Spinal cord (tissue), 10 donors: ENCODE measurements around the gene CDC20. TPM values are rescaled to one million over a fixed set of nuclear protein-coding genes. Genes with fewer than 3 reads are reported as not detected.

Experiments
- DNase-seq, 6 donors: peaks; one replicate each; pipeline versions ENCODE4 v3.0.0 to v3.0.0-alpha.2; 2013 to 2015; ENCODE audit warnings: low spot score in 6 of 6, low read depth in 4 of 6
- H3K27ac ChIP-seq: one replicate; pipeline ENCODE4 v1.5.1; 2013; ENCODE audit warnings: low read depth, low read length, control low read depth
- H3K27me3 ChIP-seq: one replicate; pipeline ENCODE4 v1.6.1; 2013; ENCODE audit warnings: low read length; ENCODE audit not compliant: control insufficient read depth, insufficient read depth
- H3K36me3 ChIP-seq: one replicate; pipeline ENCODE4 v1.6.1; 2013; ENCODE audit warnings: low read length; ENCODE audit not compliant: control insufficient read depth, insufficient read depth
- H3K4me1 ChIP-seq: one replicate; pipeline ENCODE4 v1.6.1; 2013; ENCODE audit warnings: low read length; ENCODE audit not compliant: control insufficient read depth, insufficient read depth
- H3K4me3 ChIP-seq: one replicate; pipeline ENCODE4 v1.5.1; 2013; ENCODE audit warnings: low read depth, low read length, control low read depth
- H3K9me3 ChIP-seq: one replicate; pipeline ENCODE4 v1.6.1; 2013; ENCODE audit warnings: low read length; ENCODE audit not compliant: control insufficient read depth, insufficient read depth
- WGBS: methylation state at CpG from one replicate; pipeline ENCODE4 v1.1.5; 2013; ENCODE audit warnings: missing lambda C conversion rate; ENCODE audit not compliant: insufficient coverage; 5-methylcytosine and 5-hydroxymethylcytosine counted together
- long read RNA-seq, 4 donors: transcript quantifications; one replicate each; lab custom pipeline, GENCODE V29; 2026
- polyA plus RNA-seq, 2 donors: library from polyadenylated mRNA; unstranded; fragments of 120-200 nt; gene quantifications; one replicate each; pipeline ENCODE4 v1.2.1, GENCODE V29; 2013; ENCODE audit not compliant: insufficient read length in 2 of 2
- total RNA-seq, 2 donors: library from RNA; depleted of rRNA in 1 of 2; stranded (reverse); fragments of 120-200 nt in 1 of 2; fragments of >200 nt in 1 of 2; gene quantifications; one replicate each; pipeline versions ENCODE4 v1.2.3 to v1.2.4, GENCODE V29; 2013 to 2014
- donor health status: healthy.

CDC20 gene
- 10 to 100 TPM; 11.1 to 16.3 TPM for total RNA-seq
- polyA plus RNA-seq, result 10 to 100 TPM; 19.5 to 21.6 TPM
- long read RNA-seq, donor 1, partial matches to known transcripts, result 0 of 5 reads
- long read RNA-seq, donor 1, other reads (novel, unspliced or antisense), result 0 of 5 reads
- long read RNA-seq, donor 2, partial matches to known transcripts, result 0 of 1 reads
- long read RNA-seq, donor 2, other reads (novel, unspliced or antisense), result 0 of 1 reads
- long read RNA-seq, donor 3, partial matches to known transcripts, result 0 of 3 reads
- long read RNA-seq, donor 3, other reads (novel, unspliced or antisense), result 0 of 3 reads
- long read RNA-seq, donor 4, transcript CDC20-202 (10 exons, 1,777 nt), result major isoform, 8 of 26 reads
- long read RNA-seq, donor 4, transcript CDC20-201 (11 exons, 1,675 nt), result minor isoform, 7 of 26 reads
- long read RNA-seq, donor 4, partial matches to known transcripts, result 8 of 26 reads
- long read RNA-seq, donor 4, other reads (novel, unspliced or antisense), result 0 of 26 reads

DNA sequence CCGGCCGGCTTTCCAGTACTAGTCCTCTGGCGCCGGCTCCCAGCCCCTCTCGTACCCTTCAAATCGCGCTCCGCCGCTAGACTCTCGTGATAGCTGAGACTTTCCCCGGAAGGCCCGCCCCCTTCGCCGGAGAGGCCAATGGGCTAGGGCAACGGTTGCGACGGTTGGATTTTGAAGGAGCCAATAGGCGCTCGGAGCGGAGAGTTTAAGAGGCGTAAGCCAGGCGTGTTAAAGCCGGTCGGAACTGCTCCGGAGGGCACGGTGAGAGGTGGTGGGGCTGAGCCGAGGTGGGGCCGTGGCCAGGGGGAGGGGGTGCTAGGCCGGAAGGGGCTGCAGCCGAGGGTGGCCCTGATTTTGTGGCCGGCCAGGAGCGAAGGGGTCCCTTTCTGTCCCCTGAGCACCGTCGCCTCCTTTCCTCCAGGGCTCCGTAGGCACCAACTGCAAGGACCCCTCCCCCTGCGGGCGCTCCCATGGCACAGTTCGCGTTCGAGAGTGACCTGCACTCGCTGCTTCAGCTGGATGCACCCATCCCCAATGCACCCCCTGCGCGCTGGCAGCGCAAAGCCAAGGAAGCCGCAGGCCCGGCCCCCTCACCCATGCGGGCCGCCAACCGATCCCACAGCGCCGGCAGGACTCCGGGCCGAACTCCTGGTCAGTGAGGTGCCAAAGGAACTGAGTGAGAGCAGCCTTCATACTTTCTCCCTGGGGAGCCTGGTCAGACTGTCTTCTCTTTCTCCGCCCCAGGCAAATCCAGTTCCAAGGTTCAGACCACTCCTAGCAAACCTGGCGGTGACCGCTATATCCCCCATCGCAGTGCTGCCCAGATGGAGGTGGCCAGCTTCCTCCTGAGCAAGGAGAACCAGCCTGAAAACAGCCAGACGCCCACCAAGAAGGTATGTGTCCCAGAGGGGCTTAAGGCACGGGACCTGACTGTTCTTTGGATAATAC lies at the start of gene CDC20:
CDC20 (plus strand) TSS at position 236 of the 948 bp plus-strand sequence; CDS start at position 471, 235 bp downstream.
- no peaks in the 10 kb centered on the region for H3K27me3 ChIP-seq
- WGBS, result under 1% methylated on average over 57 of the region's 59 CpGs
- H3K27ac ChIP-seq, result peak within 1 kb of the TSS; percentile 88
- peaks cover 29% of the 10 kb centered on the region for H3K4me1 ChIP-seq
- DNase-seq, result peak; percentile 85 to 99 (median 94)
- H3K4me3 ChIP-seq, result peak within 1 kb of the TSS; percentile 79
- peaks cover 31% of the 10 kb centered on the region for H3K36me3 ChIP-seq
- no peaks in the 10 kb centered on the region for H3K9me3 ChIP-seq

DNA sequence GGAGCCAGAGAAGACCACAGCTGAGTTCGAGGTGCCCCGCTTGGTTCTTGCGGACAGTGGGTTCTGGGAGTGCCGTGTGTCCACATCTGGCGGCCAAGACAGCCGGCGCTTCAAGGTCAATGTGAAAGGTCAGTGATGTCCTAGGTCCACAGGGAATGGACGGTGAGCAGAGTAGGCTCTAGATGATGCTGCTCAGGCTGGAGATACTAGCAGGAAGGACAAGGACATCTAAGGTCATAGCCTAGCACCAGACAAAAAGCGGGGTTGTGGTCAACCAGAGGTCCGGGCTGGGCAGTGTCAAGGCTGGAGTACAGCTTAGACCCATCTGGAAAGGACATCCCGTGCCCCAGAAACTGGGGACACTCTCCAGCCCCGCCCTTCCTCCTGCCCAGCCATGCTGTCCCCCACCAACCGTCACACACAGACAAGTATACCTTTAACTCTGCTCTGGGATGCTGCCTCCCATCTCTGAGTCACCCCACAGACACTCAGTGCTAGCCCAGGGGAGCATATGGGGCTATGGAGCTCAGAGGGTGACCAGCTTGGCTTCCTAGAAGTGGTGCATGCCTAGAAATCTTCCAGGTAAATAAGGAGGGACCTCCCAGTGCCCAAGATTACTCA lies 49.3 kb upstream of the CDC20 start:
- Histone ChIP-seq H3K27me3 (no peaks in the 10 kb centered on the region), H3K36me3 (peaks cover 3% of the 10 kb centered on the region), H3K27ac (no peak overlapping the region), H3K4me3 (no peak overlapping the region), H3K4me1 (peaks cover 6% of the 10 kb centered on the region), H3K9me3 (no peaks in the 10 kb centered on the region)
- no peak for DNase-seq
- WGBS, result 96% methylated on average over 12 of the region's 13 CpGs

DNA sequence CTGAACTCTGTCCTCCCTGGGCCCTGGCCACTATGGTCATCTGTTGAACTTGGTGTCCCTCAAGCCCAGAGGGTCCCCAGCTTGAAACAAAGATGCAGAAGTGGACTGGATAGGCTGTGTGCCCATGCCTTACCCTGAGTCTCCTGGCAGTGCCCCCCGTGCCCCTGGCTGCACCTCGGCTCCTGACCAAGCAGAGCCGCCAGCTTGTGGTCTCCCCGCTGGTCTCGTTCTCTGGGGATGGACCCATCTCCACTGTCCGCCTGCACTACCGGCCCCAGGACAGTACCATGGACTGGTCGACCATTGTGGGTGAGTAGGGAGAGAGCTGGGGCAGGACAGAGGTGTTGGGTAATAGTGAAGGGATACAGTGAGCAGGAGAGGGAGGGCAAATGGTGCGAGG lies 47.3 kb upstream of the CDC20 start:
- H3K27me3 ChIP-seq, result no peaks in the 10 kb centered on the region
- no peak for DNase-seq
- H3K4me1 ChIP-seq, result peaks cover 13% of the 10 kb centered on the region
- H3K36me3 ChIP-seq, result peaks cover 3% of the 10 kb centered on the region
- H3K4me3 ChIP-seq, result no peak overlapping the region
- H3K9me3 ChIP-seq, result no peaks in the 10 kb centered on the region
- 95% methylated on average over 9 of the region's 9 CpGs for WGBS
- H3K27ac ChIP-seq, result no peak overlapping the region

DNA sequence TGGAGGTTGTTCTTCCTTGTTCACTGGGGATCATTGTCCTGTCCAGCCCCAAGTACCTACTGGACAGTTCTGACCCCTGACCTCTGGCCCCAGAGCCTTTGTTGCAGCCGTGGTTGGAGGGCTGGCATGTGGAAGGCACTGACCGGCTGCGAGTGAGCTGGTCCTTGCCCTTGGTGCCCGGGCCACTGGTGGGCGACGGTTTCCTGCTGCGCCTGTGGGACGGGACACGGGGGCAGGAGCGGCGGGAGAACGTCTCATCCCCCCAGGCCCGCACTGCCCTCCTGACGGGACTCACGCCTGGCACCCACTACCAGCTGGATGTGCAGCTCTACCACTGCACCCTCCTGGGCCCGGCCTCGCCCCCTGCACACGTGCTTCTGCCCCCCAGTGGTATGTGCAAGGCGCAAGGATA lies 46.6 kb upstream of the CDC20 start:
- no peaks in the 10 kb centered on the region for H3K9me3 ChIP-seq
- H3K27ac ChIP-seq, result no peak overlapping the region
- H3K27me3 ChIP-seq, result no peaks in the 10 kb centered on the region
- H3K36me3 ChIP-seq, result peaks cover 3% of the 10 kb centered on the region
- H3K4me3 ChIP-seq, result no peak overlapping the region
- DNase-seq, result no peak
- peaks cover 10% of the 10 kb centered on the region for H3K4me1 ChIP-seq
- 90% methylated on average over 19 of the region's 19 CpGs for WGBS

DNA sequence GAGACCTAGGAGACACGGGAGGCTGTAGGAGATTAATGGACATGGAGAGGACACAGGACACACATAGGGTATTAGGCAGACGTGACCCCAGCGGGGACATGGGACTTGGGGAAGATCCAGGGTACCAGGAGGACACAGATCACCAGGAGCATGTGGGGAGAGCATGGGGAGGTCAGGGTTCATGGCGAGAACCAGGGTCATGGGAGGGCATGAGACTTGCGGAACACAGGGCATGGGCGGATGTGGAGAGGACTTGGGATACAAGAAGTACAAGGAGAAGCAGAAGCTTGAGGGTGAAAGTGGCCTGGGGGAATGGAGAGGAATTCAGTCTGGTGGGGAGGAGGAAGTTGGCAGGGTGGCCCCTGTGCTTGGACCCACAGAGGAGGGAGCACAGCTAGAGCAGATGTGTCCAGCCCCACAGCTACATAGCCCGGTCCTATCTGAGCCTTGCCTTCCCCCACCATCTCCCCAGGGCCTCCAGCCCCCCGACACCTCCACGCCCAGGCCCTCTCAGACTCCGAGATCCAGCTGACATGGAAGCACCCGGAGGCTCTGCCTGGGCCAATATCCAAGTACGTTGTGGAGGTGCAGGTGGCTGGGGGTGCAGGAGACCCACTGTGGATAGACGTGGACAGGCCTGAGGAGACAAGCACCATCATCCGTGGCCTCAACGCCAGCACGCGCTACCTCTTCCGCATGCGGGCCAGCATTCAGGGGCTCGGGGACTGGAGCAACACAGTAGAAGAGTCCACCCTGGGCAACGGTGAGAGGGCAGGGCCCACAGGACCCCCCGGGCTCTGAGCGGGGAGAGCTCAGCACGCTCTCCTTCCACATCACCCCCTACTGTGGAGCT lies 45.9 kb upstream of the CDC20 start:
- peaks cover 3% of the 10 kb centered on the region for H3K36me3 ChIP-seq
- no peaks in the 10 kb centered on the region for H3K27me3 ChIP-seq
- H3K27ac ChIP-seq, result no peak overlapping the region
- H3K4me3 ChIP-seq, result no peak overlapping the region
- WGBS, result 91% methylated on average over 23 of the region's 24 CpGs
- peaks cover 12% of the 10 kb centered on the region for H3K4me1 ChIP-seq
- DNase-seq, result no peak
- no peaks in the 10 kb centered on the region for H3K9me3 ChIP-seq

DNA sequence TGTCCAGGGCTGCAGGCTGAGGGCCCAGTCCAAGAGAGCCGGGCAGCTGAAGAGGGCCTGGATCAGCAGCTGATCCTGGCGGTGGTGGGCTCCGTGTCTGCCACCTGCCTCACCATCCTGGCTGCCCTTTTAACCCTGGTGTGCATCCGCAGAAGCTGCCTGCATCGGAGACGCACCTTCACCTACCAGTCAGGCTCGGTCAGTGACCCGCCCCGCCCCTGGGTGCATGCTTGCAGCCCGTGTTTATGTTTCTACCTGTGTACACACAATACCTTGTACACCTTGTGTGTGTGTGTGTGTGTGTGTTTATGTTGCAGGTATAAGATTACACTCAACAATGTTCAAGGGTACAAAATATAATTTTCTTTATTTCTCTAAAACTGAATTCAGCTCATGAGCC lies 45.0 kb upstream of the CDC20 start:
- no peaks in the 10 kb centered on the region for H3K27me3 ChIP-seq
- no peak overlapping the region for H3K4me3 ChIP-seq
- 94% methylated on average over 6 of the region's 10 CpGs for WGBS
- peaks cover 3% of the 10 kb centered on the region for H3K36me3 ChIP-seq
- no peak overlapping the region for H3K27ac ChIP-seq
- no peaks in the 10 kb centered on the region for H3K9me3 ChIP-seq
- peaks cover 15% of the 10 kb centered on the region for H3K4me1 ChIP-seq
- no peak for DNase-seq

DNA sequence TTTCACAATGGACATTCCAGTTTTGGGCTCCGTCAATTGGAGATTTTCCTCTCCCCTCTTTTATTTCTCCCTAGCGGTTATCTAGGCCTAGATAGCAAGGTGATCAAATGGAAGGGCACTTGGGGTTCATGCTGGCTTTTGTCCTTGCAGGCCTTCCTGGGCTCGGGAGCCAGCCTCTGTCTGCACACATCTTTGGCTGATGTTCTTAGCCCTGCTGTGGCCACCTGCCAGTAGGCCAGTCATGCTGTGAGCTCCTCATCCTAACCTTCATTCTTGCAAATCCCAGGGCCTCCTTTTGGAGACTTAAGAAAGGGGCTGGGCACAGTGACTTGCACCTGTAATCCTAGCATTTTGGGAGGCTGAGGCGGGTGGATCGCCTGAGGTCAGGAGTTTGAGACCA lies 44.5 kb upstream of the CDC20 start:
- H3K27me3 ChIP-seq, result no peaks in the 10 kb centered on the region
- peaks cover 15% of the 10 kb centered on the region for H3K4me1 ChIP-seq
- no peak overlapping the region for H3K27ac ChIP-seq
- 67% methylated on average over 2 of the region's 5 CpGs for WGBS
- H3K36me3 ChIP-seq, result peaks cover 3% of the 10 kb centered on the region
- no peak overlapping the region for H3K4me3 ChIP-seq
- DNase-seq, result no peak
- H3K9me3 ChIP-seq, result no peaks in the 10 kb centered on the region

DNA sequence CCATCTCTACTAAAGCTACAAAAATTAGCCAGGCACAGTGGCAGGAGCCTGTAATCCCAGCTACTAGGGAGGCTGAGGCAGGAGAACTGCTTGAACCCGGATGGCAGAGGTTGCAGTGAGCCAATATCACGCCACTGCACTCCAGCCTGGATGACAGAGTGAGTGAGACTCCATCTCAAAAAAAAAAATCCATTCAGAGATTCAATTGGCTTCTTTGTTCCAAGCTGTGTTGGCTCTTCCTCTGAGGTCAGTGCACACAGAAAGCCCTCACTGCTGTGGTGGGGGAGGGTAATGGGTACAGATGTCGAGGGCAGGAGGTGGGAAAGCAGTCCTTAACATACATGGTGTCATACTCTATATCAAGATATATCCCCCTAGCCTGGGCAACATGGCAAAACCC lies 43.3 kb upstream of the CDC20 start:
- peaks cover 3% of the 10 kb centered on the region for H3K36me3 ChIP-seq
- no peak for DNase-seq
- H3K27me3 ChIP-seq, result no peaks in the 10 kb centered on the region
- H3K4me3 ChIP-seq, result no peak overlapping the region
- H3K4me1 ChIP-seq, result peaks cover 15% of the 10 kb centered on the region
- 75% methylated on average over 1 of the region's 3 CpGs for WGBS
- H3K27ac ChIP-seq, result peak overlapping the region; percentile 47
- H3K9me3 ChIP-seq, result no peaks in the 10 kb centered on the region
